GM20000 (cell line): Measurements from ENCODE around the gene CCNYL1.

Experiments
- DNase-seq: peaks from one replicate; pipeline ENCODE4 v3.0.0; 2012; ENCODE audit warnings: low spot score
- TF ChIP-seq, protein P1 (sequence below): IDR thresholded peaks from 2 replicates; pipeline ENCODE4 v1.5.1; 2012; ENCODE audit warnings: mild to moderate bottlenecking, control low read depth; ENCODE audit errors: extremely low read depth, missing control alignments

CCNYL1 gene

DNA sequence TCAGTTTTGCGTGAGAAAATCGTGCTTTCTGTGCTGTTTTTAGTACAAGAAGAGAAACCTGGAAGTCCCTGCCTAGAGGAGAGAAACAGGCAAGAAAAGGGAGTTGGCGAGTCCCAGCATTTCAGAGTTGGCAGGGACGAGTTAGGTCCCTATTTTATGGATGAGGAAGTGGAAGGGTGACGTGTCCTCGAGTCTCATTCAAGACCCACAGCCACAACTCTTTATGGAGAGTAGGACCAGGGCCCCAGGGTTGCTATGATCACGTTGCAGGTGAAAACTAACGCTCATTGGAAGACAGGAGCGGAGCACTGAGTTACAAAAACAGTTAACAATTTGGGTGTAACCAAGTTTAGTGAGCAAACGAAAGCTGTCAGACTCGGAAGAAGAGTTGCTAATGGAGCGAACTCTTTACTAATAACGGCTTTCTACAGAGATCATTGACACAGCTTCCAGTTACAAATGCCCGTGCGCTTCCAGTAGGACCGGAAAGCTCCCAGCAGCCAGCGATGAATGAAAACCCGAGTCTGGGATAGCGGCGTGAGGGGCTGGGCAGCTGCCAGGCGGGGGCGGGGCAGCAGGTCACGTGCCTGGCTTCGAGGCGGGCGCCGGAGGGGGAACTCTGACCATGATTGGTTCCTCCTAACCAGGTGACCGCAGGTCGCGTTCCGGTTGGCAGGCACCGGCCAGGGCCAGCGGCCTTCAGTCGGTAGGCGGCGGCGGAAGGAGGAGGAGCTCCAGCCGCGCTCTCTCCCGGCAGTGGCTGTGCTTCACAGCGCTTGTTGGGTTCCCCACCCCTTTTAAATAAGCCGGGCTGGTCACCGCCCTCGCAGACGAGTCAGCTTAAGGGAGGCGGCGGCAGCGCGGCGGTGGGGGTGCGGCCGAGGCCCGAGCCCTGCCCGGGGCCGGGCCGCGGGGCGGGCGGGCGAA, at the start of gene CCNYL1:
Gene CCNYL1, plus strand, starts transcription at position 827 of the 927 bp plus-strand sequence. CDS start 257 bp downstream, outside the sequence.
- TF ChIP-seq, protein P1, sequence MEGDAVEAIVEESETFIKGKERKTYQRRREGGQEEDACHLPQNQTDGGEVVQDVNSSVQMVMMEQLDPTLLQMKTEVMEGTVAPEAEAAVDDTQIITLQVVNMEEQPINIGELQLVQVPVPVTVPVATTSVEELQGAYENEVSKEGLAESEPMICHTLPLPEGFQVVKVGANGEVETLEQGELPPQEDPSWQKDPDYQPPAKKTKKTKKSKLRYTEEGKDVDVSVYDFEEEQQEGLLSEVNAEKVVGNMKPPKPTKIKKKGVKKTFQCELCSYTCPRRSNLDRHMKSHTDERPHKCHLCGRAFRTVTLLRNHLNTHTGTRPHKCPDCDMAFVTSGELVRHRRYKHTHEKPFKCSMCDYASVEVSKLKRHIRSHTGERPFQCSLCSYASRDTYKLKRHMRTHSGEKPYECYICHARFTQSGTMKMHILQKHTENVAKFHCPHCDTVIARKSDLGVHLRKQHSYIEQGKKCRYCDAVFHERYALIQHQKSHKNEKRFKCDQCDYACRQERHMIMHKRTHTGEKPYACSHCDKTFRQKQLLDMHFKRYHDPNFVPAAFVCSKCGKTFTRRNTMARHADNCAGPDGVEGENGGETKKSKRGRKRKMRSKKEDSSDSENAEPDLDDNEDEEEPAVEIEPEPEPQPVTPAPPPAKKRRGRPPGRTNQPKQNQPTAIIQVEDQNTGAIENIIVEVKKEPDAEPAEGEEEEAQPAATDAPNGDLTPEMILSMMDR = no peak
- peak; percentile 99 for DNase-seq

DNA sequence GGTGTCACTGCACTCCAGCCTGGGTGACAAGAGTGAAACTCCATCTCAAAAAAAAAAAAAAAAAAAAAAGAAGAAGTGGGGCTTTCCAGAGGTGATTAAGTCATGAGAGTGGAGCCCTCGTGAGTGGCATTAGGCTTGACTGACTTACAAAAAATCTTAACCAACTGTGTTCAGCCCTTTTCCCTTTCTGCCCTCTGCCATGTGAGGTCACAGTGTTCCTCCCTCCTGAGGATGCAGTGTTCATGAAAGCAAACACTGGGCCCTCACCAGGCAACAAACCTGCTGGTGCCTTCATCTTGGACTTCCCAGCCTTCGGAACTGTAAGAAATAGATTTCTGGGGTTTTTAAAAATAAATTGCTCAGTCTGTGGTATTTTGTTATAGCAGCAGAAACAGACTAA, 49.2 kb upstream of the CCNYL1 start:
- peak; percentile 41 for DNase-seq
- TF ChIP-seq, protein P1 = no peak

DNA sequence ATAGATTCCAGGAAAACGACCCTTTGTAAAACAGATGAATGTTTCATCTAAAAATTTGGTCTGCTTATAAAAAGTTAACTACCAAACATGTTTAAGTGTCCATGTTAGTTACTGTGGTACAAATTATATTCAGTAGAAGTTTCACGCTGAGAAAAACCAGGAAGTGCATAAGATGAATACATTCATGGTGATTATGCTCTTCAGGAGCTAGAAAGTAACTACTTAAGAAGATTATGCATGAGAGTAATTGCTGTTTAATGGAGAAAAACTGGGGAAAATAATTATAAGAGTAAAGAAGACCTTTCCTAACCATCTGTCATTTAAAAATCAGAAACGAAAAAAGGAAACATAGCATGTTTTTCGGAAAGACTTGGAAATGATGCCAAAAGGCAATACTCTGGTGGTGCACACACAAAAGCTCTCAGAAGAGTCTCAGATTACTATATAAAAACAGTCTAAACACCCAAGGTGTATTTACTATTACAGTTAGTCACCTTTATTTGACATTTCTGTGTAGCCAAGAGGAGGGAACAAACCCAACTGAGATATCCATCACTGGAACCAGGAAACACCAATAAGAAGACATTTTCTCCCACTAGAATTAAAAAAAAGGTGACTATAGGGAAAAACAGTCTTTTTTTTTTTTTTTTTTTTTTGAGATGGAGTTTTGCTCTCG, 47.4 kb upstream of the CCNYL1 start:
- DNase-seq = no peak

DNA sequence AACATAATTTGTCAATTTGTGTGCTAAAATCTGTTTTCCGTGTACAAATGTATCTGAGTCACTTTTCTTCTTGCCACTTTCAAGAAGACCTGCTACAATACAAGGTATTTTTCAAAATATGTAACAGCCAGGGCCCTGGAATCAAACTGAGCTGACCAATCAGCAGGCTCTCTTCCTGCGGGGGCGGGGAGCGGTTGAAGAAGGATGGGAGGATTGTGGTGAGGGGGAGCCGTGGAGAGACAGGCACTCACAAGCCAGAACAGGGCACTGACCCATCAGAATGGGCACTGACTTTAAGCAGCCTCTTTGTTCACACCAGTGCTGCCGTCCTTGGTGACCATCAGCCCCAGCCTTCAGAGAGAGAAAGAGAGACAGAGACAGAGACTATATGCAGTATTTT, 40.6 kb upstream of the CCNYL1 start:
- DNase-seq = no peak
- TF ChIP-seq, protein P1 = no peak

More for the DNA sequence above, 47.4 kb upstream of the CCNYL1 start:
- TF ChIP-seq, protein P1 = no peak

DNA sequence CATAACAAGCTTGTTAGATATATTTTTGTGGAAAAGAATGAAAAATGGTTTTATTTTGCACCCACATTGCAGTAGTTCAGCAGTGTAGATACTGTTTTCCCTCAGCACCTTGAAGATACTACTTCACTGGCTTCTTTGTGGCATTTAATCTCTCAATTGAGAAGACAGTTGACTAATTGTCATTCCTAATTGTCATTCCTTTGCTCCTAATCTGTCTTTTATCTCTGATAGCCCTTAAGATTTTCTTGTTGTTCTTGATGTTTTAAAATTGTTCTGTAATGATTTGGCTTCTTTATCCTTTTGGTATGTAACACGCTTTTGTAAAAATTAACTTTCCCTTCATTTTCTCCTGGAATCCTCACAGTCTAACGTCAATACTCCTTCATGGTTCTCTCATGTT, 38.0 kb upstream of the CCNYL1 start:
- TF ChIP-seq, protein P1 = no peak
- no peak for DNase-seq

DNA sequence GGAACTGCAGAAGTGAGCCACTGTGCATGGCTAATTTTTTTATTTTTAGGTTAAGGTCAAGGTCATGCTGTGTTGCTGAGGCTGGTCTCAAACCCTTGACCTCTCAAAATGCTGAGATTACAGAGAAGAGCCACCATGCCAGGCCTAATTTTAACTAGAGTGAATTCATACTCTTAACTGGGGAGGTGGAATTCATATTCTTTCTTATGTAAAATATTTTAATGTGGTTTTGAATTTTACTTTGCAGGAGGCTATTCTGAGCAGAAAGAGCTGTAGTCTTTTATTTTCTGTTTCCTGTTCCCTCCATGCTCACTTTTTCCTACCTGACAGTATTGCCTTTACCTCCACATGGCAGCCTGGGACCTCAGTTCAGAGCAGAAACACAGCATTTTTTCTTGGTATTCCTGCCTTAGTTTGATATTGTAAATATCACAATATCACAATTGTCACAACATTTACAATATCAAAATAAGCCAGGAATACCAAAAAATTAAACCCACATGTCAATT, 37.1 kb upstream of the CCNYL1 start:
- DNase-seq = no peak
- TF ChIP-seq, protein P1 = no peak

DNA sequence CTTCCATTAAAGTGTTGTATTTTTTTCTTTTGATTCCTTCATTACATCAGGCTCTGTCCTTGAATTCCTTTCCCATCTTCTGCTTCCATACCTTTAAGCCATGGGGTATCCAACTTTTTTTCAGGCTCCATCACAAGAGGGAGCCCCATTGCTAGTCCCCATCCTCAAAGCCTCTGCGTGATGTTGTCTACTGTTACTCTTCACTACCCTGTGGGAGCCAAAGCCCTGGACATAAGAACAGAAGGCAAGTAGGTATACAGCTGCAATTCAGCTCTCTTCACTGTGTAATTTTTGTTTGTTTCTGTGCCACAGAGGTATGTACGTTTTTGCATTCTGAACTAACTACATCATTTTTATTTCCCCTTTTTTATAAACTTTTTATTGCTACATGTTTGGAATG, 36.6 kb upstream of the CCNYL1 start:
- TF ChIP-seq, protein P1 = no peak
- no peak for DNase-seq
